ENCODE measurements around the gene ZBTB44.
"Not testable (repeated sequence)": the region's sequence is repeated elsewhere in the genome, so short reads cannot be mapped to it uniquely, and the experiment has no call there.

The ZBTB44 gene

DNA sequence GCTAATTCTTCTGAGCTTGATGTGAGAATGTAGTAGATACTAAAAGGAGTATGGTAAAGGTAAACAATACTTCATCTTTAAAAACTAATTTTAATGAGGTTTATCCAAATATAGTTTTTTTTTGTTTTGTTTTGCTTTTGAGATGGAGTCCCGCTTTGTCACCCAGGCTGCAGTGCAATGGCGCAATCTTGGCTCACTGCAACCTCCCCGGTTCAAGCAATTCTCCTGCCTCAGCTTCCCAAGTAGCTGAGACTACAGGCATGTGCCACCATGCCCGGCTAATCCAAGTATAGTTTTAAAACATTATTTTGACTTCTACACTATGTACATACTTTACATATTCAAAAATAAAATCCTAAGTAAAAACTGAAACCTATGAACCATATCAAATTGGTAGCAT is 4.1 kb downstream of the ZBTB44 start:
- no peak for DNase-seq (ENCODE audit: low spot score)

DNA sequence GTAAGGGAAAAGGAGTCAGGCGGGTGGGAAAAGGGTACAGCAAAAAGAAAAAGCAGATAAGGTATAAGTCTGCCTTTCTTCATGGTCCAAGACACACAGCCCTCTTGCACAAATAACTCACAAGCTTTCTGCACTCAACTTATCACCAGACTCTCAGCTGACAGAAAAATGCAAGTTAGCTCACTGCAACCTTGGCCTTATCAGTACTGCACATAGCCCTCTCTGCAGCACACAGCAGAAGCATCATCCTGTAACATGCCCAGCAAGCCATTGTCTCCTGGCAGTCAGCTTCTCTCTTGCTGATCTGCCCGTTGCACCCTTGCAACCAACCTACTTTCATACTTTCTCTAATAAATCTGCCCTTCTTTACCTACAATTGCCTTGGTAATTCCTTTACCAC is 5.8 kb downstream of the ZBTB44 start:
- no peak for DNase-seq (ENCODE audit: low spot score)

DNA sequence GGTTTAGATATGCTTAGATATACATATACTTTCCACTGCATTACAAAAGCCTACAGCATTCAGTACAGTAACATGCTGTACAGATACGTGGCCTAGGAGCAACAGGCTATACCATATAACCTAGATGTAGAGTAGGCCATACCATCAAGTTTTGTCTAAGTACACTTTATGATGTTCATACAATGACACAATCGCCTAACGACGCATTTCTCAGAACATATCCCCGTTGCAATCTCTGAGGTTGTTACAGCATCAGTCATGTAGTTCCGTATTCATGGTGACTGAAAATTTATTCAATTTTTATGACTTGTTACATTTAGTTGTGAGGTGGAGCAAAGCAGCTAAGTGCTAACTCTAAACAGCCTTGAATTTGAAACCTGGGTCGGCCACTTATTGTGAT is 6.7 kb downstream of the ZBTB44 start:
- no peak for DNase-seq (ENCODE audit: low spot score)

DNA sequence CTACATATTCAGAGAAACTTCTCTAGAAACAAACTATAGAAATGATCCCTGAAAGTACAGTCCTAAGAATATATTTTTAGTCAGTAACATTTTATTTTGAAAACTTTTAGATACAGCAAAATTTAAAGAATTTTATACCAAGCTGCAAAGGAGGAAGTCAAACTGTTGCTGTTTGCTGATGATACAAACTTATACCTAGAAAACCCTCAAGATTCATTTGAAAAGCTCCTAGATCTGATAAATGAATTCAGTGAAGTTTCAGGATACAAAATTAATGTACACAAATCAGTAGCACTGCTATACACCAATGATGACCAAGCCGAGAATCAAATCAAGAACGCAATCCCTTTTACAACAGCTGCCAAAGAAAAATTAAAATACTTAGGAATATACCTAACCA is 10.1 kb downstream of the ZBTB44 start:
- no peak for DNase-seq (ENCODE audit: low spot score)

DNA sequence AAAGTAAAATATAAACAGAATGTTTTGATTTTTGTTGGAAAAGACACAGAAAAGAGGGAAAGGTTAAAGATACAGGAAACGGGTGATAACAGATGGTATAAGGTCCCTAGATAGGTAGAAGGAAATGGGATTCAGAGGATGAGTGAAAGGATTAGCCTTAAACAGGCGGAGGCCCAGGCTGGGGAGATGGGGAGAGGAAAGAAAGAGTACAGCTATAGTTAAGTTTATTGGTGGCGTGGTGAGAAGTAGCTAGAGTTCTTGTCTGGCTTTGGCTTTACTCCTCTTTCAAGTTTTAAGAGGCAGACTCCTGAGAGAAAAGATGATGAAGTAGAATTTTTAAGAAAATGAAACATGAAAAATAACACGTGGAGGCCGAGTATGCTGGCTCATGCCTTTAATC is 13.7 kb downstream of the ZBTB44 start:
- DNase-seq (ENCODE audit: low spot score) = no peak

DNA sequence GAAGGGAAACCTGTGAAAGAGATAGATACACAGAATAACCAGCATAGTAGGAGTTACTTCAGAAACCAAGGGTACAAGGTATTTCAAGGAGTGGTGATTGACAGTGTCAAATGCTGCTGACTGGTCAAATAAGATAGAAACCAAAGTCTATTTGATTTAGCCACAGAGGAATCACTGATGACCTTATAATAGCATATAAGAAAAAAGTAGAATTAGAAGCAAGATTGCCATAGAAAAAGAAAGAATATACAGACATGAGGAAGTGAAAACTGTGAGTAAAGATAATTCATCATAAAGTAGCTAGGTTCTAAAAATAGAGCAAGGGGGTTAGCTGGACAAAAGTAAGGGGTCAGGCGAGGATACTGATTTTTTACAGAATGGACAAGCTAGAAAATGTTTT is 14.2 kb downstream of the ZBTB44 start:
- DNase-seq (ENCODE audit: low spot score) = no peak

DNA sequence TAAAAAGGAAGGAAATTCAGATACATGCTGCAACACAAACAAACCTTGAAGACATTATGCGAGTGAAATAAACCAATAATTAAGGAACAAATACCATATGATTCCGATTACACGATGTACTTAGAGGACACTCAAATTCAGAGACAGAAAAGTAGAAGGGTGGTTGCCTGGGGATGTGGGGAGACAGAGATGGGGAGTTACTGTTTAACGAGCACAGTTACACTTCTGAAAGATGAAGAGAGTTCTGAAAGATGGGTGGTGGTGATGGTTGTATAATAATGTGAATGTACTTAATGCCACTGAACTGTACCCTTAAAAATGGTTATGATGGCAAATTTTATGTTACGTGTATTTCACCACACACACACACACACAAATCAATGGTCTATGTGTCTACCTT is 14.7 kb downstream of the ZBTB44 start:
- no peak for DNase-seq (ENCODE audit: low spot score)

DNA sequence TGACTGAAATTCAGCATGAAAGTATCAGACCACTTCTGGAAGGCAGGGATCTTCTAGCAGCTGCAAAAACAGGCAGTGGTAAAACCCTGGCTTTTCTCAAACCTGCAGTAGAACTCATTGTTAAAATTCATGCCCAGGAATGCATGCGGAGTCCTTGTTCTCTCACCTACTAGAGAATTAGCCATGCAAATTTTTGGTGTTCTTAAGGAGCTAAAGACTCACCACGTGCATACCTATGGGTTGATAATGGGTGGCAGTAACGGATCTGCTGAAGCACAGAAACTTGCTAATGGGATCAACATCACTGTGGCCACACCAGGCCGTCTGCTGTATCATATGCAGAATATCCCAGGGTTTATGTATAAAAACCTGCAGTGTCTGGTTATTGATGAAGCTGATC is 19.1 kb downstream of the ZBTB44 start:
- no peak for DNase-seq (ENCODE audit: low spot score)

DNA sequence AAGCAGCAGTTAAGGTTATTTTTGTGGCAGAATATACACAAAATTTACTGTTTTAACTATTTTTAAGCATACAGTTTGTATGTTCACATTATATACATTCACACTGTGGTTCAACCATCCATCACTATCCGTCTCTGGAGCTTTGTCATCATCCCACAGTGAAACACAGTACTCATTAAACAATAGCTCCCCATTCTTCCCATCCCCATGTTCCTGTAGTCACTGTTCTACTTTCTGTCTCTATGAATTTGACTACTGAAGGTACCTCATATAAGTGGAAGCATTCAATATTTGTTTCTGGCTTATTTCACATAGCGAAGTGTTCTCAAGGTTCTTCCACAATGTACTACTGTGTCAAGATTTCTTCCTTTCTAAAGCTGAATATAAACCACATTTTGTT is 32.6 kb downstream of the ZBTB44 start:
- no peak for DNase-seq (ENCODE audit: low spot score)

DNA sequence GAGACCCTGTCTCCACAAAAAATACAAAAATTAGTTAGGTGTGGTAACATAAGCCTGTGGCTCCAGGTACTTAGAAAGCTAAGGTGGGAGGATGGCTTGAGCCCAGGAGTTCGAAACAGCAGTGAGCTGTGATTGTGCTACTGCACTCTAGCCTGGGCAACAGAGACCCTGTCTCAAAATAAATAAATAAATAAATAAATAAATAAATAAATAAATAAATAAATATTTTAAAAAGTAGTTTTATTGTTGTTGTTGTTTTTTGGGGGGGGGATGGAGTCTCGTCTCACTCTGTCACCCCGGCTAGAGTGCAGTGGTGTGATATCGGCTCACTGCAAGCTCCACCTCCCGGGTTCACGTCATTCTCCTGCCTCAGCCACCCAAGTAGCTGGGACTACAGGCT is 33.4 kb downstream of the ZBTB44 start:
- not testable (repeated sequence) for DNase-seq (ENCODE audit: low spot score)

DNA sequence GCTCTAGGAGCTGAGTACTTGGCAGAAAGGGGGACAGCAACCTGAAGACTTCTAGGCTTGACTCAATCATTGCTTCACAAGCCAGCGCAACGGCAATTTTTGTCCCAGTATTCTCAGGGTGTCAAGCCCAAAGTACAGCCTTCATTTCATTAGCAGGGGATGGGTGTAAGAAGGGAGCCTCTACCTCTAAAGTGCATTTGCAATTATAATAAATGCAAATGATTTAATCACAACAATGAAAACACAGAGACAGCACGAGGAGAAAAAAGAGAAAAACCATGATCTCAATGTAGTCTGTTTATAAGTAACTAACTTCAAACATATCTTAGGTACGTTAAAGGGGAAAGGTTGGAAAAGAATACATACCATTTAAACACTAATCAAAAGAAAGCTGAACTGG is 34.7 kb downstream of the ZBTB44 start:
- no peak for DNase-seq (ENCODE audit: low spot score)

DNA sequence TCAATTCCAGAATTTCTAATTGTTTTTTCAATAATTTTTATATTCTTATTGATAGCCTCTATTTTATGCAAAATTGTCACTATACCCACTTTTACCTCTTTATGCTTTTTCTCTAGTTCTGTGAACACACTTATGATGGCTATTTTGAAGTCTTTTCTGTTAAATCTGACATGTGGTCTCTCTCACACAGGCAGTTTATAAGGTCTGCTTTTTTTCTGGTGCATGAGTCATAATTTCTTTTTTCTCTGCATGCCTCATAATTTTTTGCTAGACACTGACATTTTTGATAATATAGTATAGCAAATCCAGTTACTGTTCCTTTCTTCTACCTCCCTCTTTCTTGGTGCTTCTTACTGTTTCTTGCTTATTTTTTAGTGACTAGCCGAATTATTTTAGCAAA is 36.0 kb downstream of the ZBTB44 start:
- no peak for DNase-seq (ENCODE audit: low spot score)

DNA sequence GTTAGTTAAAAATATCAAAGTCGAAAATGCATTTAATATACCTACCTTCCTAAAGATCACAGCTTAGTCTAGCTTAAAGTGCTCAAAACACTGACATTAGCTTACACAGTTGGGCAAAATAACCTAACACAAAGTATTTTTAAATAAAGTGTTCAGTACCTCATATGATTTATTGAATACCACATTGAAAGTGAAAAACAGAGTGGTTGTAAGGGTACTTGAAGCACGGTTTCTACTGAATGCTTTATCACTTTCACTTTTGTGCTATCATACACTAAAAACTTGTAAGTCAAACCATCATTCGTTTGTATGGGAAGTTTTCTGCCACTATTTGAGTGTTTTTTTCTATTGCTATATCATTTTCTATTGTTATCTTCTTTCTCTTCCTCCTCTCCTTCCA is 36.6 kb downstream of the ZBTB44 start:
- no peak for DNase-seq (ENCODE audit: low spot score)

DNA sequence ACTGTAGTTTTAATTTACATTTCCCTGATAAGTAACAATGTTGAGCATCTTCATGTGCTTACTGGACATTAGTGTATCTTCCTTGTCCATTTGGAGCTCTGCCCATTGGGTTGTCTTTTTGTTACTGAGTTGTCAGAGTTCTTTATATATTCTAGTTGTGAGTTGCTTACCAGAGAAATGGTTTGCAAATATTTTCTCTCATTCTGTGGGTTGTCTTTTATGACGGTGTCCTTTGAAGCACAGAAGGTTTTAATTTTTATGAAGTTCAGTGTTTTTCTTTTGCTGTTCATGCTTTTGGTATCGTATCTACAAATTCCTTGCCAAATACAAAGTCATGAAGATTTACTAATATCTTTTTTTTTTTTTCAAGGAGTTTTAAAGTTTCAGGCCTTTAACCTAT is 42.4 kb downstream of the ZBTB44 start:
- DNase-seq (ENCODE audit: low spot score) = no peak

DNA sequence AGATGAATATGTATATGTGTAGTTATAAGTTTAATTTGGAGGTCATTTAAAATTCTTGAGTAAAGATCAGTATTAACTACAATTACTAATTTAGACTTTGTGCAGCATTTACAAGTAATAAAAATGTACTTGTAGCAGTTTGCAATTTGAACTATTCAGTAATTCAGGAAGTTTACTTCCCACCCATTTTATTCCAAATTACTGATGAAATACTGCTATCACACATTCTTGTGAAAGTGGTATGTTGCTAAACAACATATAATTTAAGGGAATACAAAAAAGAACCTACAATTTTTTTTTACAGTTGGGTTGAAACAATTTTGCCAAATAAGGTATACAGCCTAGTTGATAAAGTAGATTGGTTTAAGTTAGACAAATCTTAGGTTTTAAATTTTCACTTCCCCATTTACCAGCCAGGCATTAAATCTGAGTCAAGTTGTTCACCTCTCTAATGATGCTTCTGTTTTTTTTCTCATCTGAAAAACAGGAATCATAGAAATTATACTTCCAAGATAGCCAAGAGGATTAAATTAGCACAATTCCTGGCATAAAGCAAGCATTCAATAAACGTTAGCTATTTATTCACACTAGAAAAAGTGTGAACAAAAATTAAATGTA is 45.3 kb downstream of the ZBTB44 start:
- no peak for DNase-seq (ENCODE audit: low spot score)

DNA sequence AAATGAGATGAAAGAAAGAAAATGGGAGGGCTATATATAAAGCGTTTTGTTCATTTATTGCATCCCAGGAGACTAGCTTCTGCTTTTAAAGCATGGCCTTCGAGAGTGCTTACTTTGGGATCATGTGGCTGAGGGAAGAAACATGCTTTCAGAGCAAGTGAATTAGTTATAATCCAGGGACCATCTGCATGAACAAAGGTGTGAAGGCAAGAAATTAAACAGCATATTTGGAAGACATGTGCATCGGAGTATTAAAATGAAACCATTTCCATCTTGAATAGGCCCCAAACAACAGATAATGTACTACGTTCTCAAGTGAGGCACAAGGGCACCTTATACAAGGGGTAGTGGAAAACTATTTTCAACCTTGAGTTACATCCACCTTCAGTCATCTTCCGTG is 51.4 kb downstream of the ZBTB44 start:
- no peak for DNase-seq (ENCODE audit: low spot score)

DNA sequence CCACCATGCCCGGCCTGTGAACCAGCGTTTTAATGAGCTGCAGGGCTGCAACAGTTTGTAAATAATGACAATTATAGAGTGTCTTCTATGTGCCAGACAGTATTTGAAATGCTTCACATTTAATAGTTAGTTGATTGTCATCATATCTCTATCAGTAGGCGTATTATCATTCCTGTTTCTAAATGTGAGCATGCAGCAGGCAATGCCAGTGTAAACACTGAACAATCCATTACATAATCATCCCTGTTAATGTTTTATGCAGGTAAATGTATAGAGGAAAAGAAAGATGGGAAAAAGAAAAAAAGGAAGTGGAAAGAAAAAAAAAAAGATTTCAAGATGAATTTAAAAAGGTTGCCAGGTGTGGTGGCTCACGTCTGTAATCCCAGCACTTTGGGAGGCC is 52.3 kb downstream of the ZBTB44 start:
- DNase-seq (ENCODE audit: low spot score) = no peak

DNA sequence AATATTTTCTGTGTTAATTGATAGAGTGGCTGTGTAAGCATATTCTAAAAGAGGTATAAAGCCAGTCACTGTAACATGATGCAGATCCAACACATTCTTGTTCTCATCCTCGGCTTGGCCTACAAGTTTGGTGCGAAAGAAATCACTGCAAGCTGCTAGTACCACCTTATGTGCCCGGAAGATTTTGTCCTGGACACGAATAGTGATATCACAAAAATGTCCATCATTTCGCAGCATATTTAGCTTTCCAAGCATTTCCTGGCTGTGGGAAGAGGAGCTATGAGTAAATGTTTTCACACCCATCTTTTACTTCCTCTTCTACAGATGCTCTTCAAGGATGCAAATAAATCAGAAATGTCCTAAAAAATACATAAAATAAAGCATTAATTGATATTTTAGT is 53.1 kb downstream of the ZBTB44 start:
- no peak for DNase-seq (ENCODE audit: low spot score)

DNA sequence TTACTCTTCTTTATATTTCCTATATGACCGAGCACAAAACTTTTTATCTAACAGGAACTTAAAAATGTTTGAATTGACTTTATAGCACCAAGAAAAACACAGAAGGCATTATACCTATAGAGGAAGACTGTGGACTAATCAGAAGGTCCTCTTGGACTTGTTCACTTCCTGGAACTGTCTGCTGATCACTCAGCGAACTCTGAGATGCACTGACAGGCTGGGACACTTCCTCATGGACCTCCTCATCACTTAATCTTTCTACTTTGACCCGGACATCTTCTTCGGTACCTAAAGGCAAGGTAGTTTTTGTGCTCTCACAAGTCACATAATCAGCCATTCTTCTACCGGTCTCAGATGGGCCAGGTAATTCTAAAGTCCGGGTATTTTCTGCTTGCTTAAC is 54.0 kb downstream of the ZBTB44 start:
- DNase-seq (ENCODE audit: low spot score) = no peak

DNA sequence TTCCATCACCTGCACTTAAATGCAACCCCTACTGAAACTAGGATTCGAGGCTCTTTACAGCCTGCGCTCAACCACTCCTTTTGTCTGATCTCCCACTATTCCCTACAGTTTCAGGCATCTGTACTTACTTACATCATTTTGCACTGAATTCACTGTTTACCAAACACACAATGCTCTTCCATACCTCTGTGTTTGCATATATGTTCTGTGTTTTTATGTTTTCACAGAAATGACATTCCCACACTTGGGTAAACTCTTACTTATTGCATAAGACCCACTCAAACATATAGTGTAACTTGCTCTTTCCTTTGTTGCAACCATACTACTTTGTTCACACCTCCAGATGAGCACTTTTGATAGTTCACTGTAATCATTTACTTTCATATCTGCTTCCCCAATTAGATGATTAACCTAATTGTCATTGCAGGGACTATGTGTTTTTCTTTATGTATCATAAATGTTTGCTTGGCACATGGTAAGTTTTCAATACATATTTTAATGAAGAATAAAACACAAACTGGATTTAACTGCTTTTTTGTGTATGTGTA is 54.6 kb downstream of the ZBTB44 start:
- no peak for DNase-seq (ENCODE audit: low spot score)

DNA sequence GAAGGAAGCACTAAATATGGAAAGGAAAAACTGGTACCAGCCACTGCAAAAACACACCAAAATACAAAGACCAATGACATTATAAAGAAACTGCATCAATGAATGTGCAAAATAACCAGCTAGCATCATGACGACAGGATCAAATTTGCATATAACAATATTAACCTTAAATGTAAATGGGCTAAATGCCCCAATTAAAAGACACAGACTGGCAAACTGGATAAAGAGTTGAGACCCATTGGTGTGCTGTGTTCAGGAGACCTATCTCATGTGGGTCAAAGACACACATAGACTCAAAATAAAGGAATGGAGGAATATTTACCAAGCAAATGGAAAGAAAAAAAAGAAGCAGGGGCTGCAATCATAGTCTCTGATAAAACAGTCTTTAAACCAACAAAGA is 63.0 kb downstream of the ZBTB44 start:
- DNase-seq (ENCODE audit: low spot score) = not testable (repeated sequence)

DNA sequence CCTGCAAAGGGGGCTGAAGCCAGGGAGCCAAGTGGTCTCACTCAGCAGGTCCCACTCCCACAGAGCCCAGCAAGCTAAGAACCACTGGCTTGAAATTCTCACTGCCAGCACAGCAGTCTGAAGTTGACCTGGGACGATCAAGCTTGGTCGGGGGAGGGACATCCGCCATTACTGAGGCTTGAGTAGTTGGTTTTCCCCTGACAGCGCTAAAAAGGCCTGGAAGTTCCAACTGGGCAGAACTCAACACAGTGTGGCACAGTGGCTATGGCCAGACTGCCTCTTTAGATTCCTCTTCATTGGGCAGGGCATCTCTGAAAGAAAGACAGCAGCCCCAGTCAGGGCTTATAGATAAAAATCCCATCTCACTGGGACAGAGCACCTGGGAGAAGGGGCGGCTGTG is 64.8 kb downstream of the ZBTB44 start:
- not testable (repeated sequence) for DNase-seq (ENCODE audit: low spot score)

DNA sequence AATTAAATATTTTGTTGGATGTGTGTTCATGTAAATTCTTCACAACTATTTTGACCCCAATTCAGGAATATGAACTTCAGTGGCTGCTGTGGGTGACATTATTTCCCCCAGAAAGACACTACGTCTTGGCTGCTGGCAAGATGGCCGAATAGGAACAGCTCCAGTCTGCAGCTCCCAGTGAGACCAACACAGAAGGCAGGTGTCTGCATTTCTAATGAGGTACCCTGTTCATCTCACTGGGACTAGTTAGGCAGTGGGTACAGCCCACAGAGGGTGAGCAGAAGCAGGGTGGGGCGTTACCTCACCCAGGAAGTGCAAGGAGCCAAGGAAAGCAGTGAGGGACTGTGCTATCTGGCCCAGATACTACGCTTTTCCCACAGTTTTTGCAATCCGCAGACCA is 65.3 kb downstream of the ZBTB44 start:
- DNase-seq (ENCODE audit: low spot score) = no peak

DNA sequence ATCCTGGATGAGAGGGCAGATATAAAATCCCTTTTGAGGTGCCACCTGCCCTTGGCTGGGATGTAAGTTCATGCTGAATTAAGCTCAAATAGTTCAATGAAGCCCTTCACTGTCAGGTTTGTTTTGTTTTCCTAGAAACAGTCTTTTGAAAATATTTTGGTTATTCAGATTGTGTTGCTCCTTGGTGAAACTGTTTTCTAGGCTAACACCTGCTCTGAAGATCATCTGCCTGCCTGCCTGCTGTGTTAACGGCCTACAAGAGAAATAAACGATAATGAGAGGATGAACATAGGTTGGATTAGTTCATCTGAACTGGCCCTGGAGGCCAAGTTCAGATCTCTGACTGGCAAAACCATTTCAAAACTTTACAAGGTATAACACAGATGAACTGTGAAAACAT is 67.4 kb downstream of the ZBTB44 start:
- no peak for DNase-seq (ENCODE audit: low spot score)

DNA sequence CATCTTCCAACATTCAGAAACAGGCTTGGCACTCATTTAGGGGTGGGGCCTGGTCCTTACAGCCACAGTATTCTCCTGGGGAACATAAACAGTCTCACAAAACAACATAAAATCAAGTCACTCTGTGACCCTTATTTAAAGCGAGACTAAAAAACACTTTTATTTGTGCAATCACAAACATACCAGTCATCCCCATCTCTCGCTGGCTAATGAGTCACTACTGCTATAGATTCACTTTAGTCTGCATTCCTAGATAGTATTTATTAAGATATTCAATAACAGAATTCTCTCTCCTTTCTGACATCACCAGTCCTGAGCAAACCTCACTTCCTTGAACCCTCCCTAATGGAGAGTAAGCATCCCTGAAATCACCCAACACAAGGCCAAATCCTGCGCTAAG is 68.0 kb downstream of the ZBTB44 start:
- no peak for DNase-seq (ENCODE audit: low spot score)
